DMS153 treated with DMSO at 0.1 percent for 48 hours (cell line): Measurements from ENCODE around the gene CPNE7.

Experiments used
- DNase-seq: peaks from one replicate; lab custom pipeline; 2025; ENCODE audit not compliant: unreplicated experiment; lab: John Stamatoyannopoulos, UW

The CPNE7 gene

DNA sequence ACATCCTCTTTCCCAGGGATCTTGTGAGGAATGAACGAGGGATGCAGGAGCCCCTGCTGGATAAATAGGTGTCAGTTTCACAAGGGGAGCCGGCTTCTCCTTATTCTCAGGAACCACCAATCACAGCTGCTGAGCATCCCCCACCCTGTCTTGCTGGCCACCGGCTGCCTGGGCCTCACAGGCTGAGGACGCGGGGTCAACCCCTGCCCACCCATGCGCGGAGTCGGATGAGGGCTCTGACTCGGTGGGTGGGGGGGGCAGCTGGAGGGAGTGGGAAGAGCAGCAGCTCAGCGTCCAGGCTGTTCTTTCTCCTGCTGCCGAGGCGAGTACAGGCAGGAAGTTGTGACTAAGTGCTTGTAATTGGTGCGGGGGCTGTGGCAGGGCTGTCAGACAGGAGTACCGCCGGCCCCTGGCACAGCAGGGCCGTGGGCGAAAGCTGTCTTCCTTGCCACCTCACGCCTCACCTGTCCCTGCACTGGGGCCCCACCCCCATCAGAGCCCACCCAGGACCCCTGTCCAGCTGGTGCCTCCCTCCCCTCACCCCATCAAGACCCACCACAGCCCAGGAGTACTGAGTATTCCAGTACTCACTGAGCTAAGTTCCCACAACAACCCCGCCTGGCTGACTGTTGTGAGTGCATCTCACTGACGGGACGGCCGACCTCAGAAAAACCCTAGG lies 26.9 kb downstream of the CPNE7 start:
- DNase-seq = peak; percentile 16

DNA sequence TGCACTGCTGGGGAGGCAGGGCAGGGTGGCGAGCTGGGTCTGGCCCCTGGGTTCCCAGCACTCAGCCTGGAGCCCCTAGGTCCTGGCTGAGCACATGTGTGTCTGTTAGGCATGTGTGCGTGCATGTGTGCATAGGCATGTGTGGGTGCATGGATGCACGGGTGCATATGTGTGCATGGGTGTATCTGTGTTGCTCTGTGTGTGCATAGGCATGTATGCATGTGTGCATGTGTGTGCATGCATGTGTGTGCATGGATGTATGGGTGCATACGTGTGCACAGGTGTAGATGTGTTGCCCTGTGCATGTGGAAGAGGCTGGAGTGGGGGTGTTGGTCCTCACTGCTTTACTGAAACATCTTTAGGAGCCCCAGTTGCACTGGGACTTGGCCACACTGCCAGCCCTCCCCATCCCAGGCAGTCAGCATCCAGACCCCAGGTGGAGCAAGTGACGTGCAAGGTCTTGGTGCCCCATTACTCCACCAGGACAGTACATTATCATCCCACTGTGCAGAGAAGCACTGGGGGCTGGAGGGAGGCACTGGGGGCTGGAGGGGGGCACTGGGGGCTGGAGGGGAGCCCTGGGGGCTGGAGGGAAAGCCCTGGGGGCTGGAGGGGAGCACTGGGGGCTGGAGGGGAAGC lies 27.5 kb downstream of the CPNE7 start:
- DNase-seq = no peak

DNA sequence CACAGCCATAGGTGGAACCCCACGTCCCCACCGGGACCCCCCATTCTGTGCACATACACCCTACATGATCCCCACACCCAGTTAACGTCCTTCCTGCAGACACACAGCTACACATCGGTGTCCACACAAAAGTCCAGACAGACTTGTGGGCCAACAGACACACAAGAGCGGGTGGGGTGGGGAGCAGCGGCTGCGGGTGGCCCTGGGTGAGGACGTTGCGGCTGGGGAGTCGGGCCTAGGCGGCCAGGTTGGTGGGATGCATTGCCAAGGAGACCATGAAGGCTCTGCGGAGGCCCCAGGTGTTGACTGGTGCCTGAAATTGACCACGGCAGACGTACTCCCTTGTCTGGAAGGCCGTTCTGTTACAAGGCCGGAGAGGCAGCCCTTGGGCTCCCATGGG lies 29.2 kb downstream of the CPNE7 start:
- no peak for DNase-seq

- no peak for DNase-seq
Measured at GRCh38 chr16:89605186-89605970, 29.8 kb downstream of the CPNE7 start.

DNA sequence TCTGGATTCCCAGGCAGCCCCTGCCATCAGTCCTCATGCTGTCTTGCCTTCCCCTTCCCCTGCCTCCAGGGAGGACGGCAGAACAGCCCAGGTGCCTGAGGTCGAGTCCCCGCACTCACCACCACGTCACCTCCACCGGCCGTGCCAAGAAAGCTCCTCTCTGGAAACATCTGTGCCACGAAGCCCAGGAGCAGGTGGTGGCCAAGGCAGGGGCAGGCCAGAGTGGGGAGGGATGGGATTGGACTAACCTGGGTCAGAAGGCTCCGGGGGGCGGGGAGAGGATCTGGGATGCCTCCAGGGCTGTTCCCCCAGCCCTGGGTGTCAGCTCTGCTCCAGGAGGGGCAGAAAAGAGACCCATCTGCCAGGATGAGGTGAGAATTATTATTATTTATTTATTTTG lies 30.4 kb downstream of the CPNE7 start:
- DNase-seq = no peak

- no peak for DNase-seq
Measured at GRCh38 chr16:89607453-89607852, 31.9 kb downstream of the CPNE7 start.

DNA sequence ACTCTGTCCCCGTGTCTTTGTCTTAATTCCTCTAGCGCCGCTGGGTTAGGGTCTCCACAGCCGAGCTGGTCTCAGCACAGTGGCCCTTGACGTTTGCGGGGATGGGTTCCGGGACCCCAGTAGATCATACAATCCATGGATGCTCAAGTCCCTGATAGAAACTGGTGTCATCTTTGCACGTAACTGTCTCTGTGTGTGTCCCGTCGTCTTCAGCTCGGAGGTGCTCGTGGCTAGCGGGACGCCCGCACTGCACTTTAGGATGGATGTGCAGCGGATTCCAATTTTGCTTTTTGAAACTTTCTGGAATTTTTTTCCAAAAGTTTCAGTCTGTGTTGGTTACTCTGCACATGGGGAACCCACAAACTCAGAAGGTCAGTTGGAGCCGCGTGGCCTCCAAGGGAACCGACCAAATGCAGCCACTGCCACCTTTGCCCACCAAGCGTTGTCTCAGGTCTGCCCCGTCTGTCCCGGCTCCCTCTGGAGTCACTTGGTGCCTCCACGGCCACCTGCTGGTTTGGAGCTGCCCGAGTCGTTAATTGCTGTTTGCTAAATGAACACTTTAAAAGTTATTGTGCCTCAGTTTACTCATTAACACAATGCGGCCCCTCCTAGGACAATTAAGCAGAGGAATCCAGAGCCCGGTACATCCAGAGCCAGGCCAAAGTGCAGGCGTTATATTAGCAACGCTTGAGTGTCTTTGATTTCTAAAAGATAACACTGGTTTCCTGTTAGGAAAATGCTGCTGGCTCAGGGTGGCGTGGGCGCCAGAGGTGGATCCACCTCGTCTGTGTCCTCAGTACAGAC lies 32.6 kb downstream of the CPNE7 start:
- no peak for DNase-seq

DNA sequence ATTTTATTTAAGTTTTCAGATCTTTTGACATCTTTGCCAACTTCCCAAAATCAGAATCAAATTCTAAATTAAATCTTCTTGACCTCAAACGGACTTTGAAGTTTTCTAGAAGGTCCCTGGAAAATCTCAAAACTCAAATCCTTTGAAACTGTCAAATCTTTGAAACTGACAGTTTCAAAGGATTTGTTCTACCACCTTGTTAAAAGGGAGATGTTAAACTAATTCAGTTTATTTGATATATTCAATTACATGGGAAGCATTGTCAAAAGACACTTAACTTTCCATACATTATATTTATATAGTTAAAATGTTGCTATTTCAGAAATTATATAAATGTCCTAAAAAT lies 34.5 kb downstream of the CPNE7 start:
- DNase-seq = no peak

DNA sequence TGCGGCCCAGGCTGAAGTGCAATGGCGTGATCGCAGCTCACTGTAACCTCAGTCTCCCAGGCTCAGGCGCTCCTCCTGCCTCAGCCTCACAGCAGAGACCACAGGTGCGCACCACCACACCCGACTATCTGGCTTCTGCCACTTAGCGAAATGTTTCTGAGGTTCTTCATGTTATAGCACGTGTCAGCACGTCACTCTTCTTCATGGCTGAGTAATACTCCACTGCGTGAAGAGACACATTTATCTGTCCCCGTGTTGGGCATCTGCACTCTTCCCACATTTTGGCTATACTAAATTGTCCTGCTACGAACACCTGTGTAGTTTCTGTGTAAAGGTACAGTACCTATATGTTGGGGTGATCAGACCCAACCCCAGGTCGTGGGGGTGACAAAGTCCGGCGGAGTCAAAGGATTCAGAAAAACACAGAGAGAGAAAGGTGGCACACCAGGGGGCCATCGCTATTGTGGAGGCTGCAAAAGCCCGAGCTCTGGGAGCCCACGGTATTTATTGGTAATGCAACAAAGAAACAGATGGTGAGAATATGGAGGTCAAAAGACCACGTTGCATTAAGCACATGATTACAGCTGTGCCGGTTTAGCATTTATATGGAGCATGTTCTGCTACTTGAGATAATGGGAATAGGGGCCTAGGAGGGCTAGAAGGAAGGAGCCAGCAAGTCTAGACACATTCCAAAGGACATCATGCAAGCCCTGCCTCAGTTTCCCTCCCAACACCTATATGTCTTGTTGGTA lies 37.0 kb downstream of the CPNE7 start:
- no peak for DNase-seq

DNA sequence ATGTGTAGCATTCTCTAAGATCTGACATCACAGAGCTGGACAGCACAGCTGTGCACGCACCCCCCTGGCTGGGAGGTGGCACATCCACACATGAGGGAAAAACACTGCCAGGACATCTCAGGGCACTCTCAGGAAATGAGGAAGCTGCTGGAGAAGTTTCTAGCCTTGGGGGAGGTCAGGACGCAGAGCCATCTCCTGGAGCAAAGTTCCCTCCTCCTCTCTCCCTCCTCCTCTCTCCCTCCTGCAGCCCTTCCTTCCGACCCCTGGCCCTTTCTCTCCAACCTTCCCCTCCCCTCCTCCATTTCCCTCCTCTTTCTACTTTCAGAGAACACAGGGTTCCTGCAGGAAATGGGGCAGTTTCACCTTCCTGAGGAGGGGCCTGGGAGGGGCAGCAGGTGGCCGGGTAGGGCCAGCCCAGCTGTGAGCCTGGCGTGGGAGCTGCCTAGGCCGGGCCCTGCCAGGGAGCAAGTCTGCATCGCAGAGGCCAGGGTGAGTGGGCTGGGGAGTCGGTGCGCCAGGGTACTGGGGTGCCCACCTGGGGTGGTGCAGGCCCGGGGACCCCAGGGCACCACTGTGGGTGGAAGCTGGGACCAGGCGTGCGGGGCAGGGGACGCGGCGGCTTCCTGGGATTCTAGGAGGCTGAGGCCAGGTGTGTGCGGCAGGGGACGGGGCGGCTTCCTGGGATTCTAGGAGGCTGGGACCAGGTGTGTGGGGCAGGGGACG lies 37.8 kb downstream of the CPNE7 start, which contains the start of gene DPEP1:
Gene DPEP1, plus strand, starts transcription at position 412 of the 723 bp plus-strand sequence. CDS start 16,769 bp downstream, outside the sequence.
- DNase-seq = no peak

- no peak for DNase-seq
Measured at GRCh38 chr16:89613954-89614459, 38.4 kb downstream of the CPNE7 start.

- no peak for DNase-seq
Measured at GRCh38 chr16:89615176-89615575, 39.6 kb downstream of the CPNE7 start.

- DNase-seq = no peak
Measured at GRCh38 chr16:89615596-89616090, 40.1 kb downstream of the CPNE7 start.

GRCh38 chr16:89616623-89617022 lies 41.1 kb downstream of the CPNE7 start:
- DNase-seq = no peak

GRCh38 chr16:89617036-89617435 lies 41.5 kb downstream of the CPNE7 start:
- DNase-seq = no peak

DNA sequence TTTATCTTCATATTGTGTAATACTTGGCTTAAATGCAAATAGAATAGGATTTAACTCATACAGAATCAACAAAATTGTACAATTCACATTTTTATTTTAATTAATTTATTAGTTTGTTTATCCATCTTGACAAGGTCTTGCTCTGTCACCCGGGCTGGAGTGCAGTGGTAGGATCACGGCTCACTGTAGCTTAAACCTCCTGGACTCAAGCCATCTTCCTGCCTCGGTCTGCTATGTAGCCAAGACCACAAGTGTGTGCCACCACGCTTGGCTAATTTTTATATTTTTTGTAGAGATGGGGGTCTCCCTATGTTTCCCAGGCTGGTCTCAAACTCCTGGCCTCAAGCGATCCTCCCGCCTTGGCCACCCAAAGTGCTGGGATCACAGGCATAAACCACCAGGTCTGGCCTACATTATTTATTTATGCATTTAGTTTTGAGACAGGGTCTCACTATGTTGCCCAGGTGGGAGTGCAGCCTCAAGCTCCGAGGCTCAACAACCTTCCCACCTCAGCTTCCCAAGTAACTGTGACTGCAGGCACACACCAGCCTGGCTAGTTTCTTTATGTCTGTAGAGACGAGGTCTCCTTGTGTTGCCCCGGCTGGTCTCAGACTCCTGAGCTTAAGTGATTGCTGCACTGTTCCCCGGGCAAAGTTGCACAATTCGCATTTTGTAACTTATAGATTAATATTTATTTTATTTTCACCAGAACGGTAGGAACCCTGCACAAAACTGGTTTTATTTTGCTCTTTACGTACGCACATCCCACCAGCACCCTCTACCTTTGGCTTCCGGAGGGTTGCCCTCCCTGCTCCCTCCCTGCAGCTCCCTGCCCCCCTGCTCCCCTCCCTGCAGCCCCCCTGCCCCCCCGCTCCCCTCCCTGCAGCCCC lies 42.8 kb downstream of the CPNE7 start:
- DNase-seq = no peak

DNA sequence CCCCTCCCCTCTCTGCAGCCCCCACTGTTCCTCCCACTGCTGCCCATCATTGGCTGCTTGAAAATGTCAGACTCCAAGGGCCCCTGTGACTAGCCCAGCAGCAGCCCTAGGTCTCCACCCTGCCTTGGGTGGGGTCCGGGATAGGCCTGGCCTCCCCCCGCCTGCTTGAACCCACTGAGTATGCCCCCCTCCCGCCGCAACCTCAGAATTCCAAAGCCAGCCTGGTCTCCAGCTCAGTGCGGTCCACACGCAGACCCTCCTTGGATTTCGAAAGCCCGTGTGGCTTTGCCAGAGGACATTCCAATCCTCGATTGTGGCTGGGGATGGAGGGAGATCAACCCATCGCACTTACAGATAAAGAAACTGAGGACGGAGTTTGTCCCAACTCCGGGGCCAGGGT lies 44.3 kb downstream of the CPNE7 start:
- no peak for DNase-seq

DNA sequence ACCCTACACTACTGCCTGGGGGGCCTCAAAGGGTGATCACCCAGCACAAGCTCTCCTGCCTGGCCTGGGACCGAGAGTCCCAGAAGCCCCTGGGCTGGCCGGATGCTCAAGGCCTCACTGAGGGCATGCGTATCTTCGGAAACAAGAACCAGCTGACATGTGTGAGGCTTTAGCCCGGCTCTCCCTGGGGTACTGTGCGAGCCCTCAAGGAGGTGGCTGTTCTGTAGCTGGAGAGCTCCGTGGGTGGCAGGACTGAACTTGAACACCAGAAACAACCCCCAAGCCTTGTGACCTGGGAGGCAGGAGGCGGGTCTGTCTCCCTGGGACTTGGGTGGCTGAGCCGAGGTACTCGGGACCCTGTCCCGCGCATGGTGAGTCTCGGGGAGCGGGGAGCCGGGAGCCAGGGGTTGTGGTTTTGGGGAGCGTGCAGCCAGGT lies 44.9 kb downstream of the CPNE7 start:
- DNase-seq = no peak
